8988T (cell line): ENCODE data around the gene IL18.
"Not testable (repeated sequence)": the region's sequence is repeated elsewhere in the genome, so short reads cannot be mapped to it uniquely, and the experiment has no call there.

ENCODE experiments used
- DNase-seq: peaks from one replicate; pipeline ENCODE4 v3.0.0; 2011

The IL18 gene

GRCh38 chr11:112167145-112167544 lies 3.3 kb upstream of the IL18 start, which contains the start of gene TEX12:
TEX12 (plus strand) TSS chr11:112167372; CDS start chr11:112169269, 1,897 bp downstream.
- no peak for DNase-seq

GRCh38 chr11:112166562-112166961 lies 2.7 kb upstream of the IL18 start:
- DNase-seq: no peak

- no peak for DNase-seq
Measured at GRCh38 chr11:112165049-112165448, 1.2 kb upstream of the IL18 start.

DNA sequence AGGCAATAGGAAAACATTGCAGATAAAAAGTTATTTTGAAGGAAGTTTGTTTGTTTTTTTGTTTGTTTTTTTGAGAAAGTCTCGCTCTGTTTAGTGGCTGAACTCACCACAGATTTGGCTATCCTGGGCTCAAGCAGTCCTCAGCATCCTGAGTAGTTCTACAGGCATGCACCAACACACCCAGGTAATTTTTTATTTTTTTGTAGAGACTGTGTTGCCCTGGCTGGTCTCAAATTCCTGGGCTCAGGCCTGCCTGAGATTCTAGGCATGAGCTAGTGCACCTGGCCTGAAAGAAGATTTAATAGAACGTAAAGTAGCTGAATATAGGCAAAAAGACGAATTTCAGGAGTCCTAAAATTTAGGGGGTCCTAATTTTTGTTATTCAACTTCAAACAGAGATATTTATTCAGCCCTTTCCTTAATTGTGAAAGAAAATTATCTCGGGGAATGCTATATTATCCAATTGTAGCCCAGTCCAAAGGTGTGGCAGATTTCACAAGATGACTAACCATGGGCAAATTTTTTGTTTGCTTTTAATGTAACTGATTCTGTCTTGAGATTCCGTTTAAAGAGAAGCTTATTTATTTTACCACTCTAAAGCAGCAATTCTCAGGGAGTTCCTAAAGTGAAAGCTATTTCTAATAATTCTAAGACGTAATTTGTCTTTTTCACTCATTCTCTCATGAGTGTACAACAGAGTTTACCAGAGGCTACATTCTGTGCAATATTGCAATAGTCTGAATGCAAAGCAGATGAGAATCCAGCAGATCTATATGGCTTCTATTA lies 940 bp downstream of the IL18 start:
- no peak for DNase-seq

DNA sequence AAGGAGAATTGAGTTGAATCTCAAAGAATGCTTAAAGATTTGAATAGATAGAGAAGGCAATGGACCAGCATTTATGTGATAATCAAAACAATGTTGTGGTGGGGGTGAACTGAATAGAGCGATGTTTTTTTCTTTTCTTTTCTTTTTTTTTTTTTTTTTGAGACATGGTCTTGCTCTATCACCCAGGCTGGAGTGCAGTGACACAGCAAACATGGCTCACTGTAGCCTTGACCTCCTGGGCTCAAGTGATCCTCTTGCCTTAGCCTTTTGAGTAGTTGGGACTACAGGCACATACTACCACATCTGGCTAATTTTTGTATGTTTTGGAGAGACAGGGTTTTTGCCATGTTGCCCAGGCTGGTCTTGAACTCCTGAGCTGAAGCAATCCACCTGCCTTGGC lies 1.7 kb downstream of the IL18 start:
- not testable (repeated sequence) for DNase-seq

DNA sequence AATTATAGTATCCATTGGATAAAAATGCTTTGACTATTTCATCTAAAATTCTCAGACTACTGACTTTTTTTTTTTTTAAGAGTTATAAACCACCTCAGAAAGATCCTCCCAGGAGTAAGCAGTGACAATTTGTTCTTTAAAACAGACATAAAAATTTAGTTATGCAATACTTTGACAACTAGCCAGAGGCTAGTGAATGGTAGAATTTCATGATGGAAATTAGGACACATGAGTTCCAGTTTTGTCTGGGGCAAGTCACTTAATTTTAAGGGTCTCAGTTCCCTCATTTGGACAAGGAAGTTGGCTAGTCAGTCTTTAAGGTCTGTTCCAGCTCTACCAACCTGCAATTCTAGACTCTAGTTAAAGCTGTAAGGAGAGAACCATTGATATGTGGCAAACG lies 2.9 kb downstream of the IL18 start:
- no peak for DNase-seq

DNA sequence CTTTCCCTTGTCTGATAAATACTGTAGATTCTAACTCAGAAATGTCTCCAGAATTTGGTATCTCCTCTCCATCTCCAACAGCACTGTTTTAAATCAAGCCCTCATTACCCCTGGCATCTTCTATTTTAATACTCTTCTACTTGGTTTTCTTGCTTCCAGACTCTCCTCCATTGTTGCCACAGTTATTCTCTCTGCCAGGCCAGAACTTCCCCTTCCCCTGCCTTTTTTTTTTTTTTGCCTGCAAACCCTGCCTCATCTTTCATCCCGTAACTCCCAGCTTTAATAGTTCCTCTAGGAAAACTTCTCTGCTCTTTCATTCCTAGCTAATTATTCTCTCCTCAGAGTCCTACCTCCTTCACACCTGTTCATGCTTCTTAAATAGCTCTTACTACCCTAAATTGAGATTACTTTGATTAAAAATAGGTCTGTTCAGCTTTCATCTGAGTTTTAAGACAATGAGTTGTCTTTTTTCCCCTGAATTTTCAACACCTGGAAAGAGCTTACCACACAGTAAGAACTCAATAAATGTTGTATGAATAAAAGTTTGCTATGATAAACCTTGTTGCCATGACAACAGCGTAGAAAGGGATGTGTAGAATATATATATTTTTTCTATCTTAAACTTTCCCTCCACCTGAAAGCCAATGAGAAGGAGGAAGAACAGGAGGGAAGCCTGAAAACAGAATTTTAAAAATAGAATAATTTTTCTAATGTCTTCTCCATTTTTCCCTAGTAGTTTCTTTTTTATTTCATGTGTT lies 3.6 kb downstream of the IL18 start:
- DNase-seq: no peak

DNA sequence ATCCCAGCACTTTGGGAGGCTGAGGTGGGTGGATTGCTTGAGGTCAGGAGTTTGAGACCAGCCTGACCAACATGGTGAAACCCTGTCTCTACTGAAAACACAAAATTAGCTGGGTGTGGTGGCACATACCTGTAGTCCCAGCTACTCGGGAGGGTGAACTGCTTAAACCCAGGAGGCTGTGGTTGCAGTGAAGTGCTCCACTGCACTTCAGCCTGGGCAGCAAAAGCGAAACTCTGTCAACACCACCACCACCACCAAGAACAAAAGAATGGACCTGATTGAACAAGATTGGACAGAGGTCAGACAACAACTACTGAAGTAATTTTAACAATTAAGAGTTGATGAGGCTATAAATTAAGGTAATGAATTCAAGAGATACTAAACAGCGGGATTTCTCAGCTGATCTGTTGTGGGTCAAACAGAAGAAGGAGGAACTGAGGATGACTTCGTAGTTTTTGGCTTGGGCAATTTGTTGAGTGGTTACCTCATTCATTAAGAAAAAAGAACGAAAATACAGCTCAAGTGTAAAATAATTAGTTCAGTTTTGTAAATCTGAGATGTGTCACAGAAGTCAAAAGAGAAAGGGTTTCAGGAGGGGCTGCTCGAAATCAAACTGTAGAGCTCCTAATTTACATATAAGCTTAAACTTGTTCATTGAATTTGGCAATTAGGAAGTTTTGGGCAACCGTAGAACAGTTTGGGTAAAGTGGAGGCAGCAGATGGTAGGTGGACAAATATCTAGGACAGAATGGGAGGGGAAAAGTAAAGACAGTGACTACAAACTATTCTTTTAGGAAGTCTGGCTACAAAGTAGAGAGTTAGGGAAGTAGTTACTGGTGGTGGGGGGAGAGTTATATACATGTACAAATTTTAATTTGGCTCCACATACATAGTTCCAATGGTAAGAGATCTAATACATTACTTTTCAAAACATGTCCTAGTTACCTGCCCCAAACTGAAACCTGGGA lies 4.5 kb downstream of the IL18 start:
- DNase-seq: no peak

DNA sequence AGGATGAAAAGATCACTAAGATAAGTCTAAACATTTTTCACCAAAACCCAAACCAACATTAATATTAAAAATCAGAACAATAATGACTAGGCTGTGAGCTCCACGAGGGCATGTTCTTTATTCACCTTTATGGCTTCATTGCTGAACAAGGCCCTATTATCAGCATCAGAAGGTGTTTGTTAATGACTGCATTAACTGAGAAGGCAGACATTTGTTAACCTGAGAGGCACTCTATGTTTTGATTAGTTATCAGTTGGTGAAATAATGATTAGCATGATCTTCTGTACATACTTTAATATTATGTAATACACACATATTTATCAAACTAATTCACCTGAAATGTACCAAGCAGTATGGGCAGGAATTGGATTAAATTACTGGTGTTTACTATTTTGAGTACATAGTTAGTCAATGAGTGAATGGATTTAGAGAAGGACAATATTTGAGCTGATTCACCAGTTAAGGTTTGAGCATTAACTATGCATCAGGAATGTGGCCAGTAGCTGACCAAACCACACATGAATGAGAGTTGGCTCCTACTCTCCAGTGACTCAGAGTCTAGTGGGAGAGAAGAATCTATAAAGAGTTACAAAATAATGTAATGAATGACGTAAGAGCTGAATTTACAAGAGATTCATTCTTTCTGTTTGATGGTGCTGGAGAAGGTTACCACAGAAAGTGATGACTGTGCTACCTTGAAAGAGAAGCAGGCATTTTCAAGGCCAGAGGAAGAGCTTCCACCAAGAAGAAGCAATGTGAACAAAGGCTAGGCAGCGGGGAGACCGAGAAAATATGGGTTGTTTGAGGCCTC lies 6.7 kb downstream of the IL18 start:
- DNase-seq: peak; percentile 42

DNA sequence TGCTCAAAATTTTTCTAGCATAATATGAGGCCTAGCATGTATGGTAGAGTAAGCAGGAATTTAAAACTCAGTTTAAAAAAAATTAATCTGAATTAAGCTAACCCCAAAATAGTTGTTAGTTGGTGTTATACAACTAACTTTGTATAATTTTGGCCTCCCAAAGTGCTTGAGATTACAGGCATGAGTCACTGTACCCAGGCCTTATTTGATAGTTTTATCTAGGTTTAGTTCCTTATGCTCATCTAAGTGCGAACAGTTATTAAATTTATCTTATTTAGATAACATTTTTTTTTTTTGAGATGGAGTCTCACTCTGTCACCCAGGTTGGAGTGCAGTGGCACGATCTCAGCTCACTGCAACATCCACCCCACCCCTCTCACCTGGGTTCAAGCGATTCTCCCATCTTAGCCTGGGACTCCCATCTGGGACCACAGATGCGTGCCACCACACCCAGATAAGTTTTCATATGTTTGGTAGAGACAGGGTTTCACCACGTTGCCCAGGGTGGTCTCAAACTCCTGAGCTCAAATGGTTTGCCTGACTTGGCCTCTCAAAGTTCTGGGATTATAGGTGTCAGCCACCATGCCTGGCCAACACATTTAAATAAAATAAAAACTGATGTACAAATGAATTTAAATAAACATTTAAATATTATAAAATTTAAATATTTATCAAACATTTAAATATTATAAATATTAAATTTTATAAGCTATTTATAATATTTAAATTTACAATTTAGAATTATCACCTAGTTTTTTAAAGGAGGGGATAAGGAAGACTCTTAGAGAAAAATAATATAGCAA lies 7.5 kb downstream of the IL18 start:
- no peak for DNase-seq

DNA sequence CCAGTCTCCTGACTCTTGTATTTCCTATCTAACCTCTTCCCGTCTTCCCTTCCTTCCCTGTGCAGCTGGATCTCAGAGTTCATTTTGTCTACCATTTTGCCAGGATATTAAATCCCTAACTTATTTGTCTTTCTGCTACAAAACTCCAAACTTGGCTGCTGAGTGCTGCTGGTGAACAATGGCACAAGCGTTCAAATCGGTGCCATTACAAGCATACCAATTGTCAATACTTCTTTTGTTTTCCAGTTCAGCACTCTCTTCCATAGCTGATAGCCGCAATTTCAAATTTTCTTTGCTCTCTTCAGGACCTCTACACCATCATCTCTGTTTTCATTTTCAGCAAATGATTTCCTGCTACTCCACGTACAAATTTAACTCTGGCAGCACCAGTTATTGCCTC lies 13.4 kb downstream of the IL18 start:
- DNase-seq: no peak

DNA sequence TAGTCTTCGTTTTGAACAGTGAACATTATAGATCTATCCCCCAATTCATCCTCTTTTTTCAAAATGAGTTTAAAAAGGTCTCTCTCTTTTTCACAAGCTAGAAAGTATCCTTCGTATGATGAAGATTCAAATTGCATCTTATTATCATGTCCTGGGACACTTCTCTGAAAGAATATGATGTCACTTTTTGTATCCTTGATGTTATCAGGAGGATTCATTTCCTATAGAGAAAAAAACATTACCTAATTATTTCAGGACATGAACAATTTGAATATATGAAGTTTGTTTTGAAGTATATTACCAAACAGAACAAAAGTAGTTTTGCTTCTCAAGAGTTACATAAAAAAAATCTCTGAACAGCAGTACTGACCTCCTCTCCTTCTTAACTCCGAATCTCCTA lies 20.3 kb downstream of the IL18 start:
- no peak for DNase-seq

DNA sequence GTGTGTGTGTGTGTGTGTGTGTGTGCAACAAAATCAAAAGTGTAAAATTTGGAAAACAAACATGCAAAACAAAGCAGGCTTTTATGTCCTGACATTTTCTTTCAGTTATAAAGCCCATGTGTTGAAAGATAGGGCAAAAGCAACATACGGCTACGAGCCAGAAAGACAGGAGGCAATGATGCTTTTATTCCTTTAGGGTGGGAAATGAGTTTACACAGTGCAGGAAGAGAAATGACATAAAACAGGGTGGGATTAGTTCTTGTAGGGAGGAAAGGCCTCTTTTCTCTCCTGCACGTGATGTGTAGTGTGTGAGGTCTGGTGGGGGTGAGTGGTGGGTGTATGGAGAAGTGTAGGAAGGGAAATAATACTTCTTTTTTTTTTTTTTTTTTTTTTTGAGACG lies 29.4 kb downstream of the IL18 start:
- no peak for DNase-seq

DNA sequence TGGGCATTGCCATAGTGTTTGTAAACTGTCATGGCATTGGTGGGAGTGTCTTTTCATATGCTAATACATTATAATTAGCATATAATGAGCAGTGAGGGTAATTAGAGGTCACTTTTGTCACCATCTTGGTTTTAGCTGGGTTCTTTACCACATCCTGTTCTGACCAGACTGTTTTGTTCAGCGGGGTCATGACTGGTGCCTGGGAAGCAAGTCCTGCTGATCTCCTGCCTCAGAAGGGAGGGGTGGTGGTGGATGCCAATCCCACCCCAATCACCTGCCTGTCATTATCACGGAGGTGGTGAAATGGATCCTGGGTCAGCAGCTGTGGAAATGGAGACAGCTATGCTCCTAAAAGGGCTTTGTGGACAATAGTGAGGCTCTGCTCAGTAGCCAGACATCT lies 31.2 kb downstream of the IL18 start:
- no peak for DNase-seq

DNA sequence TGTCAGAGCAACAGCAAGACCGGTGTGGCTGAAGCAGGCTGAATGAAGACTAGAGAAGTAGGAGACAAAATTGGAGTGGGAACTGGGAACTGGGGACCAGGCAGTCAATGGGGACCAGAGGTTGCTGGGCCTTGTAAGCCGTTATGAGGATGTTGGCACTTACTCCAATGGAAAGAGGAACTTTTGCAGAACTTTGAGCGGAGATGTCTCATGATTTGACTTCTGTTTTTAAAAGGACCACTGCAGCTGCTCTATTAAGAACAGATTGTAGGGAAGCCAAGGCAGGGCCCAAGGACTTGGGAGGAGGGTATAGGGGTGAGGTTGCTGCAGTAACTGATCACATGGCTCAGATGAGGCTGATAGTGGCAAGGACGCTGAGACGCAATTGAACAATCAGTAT lies 34.2 kb downstream of the IL18 start:
- no peak for DNase-seq

DNA sequence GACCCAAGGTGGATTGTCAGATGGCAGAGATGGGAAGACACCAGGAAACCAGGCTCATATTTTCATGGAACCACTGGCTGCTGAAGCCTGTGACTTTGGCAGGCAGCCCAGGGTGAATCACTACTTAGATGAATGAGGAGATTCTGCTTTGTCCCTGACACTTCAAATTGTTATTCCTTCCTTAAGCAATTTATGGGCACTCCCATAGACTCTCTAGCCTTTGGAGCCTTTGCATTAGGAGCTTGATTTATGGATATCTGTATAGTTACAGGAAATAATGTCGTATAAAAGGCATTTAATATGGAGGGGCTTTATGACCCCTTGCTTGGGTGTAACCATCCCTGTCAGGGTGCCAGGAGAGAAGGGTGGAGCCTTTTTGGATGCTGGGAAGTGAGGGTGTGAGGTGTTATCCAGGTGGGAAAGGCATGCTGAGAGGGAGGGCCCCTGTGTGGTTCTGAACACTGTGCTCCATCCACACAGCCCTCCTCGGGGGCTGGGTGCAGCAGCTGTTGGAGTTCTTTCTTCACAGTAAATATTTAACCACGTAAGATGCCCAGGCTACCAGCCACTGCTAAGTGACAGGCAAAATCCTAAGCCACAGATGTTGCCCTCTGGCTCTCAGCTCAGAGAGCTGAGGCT lies 35.3 kb downstream of the IL18 start:
- peak; percentile 38 for DNase-seq

DNA sequence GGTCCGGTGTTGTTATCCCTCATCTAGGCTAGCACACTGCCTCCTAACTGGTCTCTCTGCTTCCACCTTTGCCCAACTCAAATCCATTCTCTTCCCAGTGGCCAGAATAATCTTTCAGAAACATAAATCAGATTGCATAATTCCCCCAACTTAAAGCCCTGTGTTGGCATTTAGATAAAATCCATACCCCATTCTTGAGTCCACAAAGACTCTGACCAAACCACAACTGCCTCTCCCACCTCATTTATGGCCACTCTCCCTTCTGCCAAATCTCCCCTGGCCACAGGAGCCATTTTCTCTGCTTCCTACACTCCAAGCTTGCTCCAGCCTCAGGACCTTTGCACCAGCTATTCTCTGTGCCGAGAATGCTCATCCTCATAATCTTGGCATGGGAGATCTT lies 36.8 kb downstream of the IL18 start:
- DNase-seq: no peak

DNA sequence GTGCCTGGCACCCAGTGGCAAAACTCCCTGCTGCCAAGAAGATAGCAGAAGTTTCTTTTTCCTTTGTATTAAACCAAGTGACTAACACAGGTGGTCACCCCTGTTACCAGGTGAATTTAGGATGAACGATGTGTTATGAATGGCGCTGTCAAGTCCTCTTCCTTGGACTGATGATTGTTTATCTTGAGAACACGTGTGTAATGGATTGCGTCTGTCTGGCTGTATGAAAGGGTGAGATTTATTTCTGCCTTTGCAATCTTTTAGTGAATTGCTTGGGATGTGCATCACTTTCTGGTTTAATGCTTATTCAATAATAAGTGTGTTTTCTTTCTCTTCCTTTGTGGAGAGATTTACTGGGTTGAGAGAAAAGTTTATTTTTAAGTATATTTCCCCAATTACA lies 40.8 kb downstream of the IL18 start:
- DNase-seq: no peak

- no peak for DNase-seq
Measured at GRCh38 chr11:112121981-112122615, 41.8 kb downstream of the IL18 start.

GRCh38 chr11:112118176-112118575 lies 45.7 kb downstream of the IL18 start:
- DNase-seq: no peak
